HG03097 (cell line): ENCODE results near the gene BMP4.

Source experiments
- ATAC-seq: cut with Tn5 transposase; IDR thresholded peaks from one replicate; pipeline ENCODE4 v1.9.1; 2021; ENCODE audit not compliant: unreplicated experiment, low FRiP score

BMP4 gene

GRCh38 chr14:53947452-53948204 is 9.0 kb downstream of the BMP4 start:
- no peak for ATAC-seq

- no peak for ATAC-seq
These were observed 9.6 kb downstream of the BMP4 start for GRCh38 chr14:53947094-53947445.

- ATAC-seq = no peak
These were observed 10.1 kb downstream of the BMP4 start for GRCh38 chr14:53946404-53947093.

GRCh38 chr14:53946071-53946403 is 10.6 kb downstream of the BMP4 start:
- ATAC-seq = no peak

GRCh38 chr14:53943751-53944083 is 12.9 kb downstream of the BMP4 start:
- ATAC-seq = no peak

- no peak for ATAC-seq
These were observed 13.5 kb downstream of the BMP4 start for GRCh38 chr14:53942970-53943750.

GRCh38 chr14:53938136-53938837 is 18.3 kb downstream of the BMP4 start:
- ATAC-seq = no peak

GRCh38 chr14:53934778-53935414 is 21.7 kb downstream of the BMP4 start:
- no peak for ATAC-seq

- ATAC-seq = no peak
These were observed 23.7 kb downstream of the BMP4 start for GRCh38 chr14:53932966-53933365.

GRCh38 chr14:53929871-53930715 is 26.5 kb downstream of the BMP4 start:
- ATAC-seq = no peak

- no peak for ATAC-seq
These were observed 29.5 kb downstream of the BMP4 start for GRCh38 chr14:53927171-53927570.

- ATAC-seq = no peak
These were observed 31.3 kb downstream of the BMP4 start for GRCh38 chr14:53925201-53925766.

GRCh38 chr14:53924753-53925152 is 31.9 kb downstream of the BMP4 start:
- ATAC-seq = no peak

GRCh38 chr14:53921027-53921426 is 35.6 kb downstream of the BMP4 start:
- no peak for ATAC-seq

- no peak for ATAC-seq
These were observed 40.4 kb downstream of the BMP4 start for GRCh38 chr14:53916239-53916638.

GRCh38 chr14:53915364-53916014 is 41.1 kb downstream of the BMP4 start:
- no peak for ATAC-seq

GRCh38 chr14:53912021-53912420 is 44.6 kb downstream of the BMP4 start:
- ATAC-seq = no peak

- no peak for ATAC-seq
These were observed 48.2 kb downstream of the BMP4 start for GRCh38 chr14:53908416-53908815.

- ATAC-seq = no peak
These were observed 54.3 kb downstream of the BMP4 start for GRCh38 chr14:53902307-53902706.
